WTC11 (cell line): ENCODE data around the gene KRT86. TPM values are rescaled to one million over a fixed set of nuclear protein-coding genes. Genes with fewer than 3 reads are reported as not detected.

Experiments
- ATAC-seq: fragments of 200-7000 bp; cut with Tn5 transposase; 2 replicates; pipeline ENCODE4 v1.10.0; 2021; ENCODE audit warnings: mild to moderate bottlenecking, moderate library complexity
- CTCF ChIA-PET: fragments of 300-600 bp; sonication (Branson Sonifier 250); formaldehyde crosslinking; loops from one replicate; lab custom pipeline; 2021; ENCODE audit warnings: antibody characterized with exemption; lab: Charles Lee
- POLR2A ChIA-PET: fragments of 350-600 bp; sonication (Branson Sonifier 250); formaldehyde crosslinking; loops from one replicate; lab custom pipeline; 2021; ENCODE audit warnings: antibody characterized with exemption; lab: Charles Lee
- DNase-seq: peaks from one replicate; pipeline ENCODE4 v3.0.0; 2021; ENCODE audit warnings: low spot score
- H3K27ac Mint-ChIP-seq: 2 replicates; pipeline ENCODE4 v1.8.0; 2021; ENCODE audit warnings: mixed read lengths
- H3K27me3 Mint-ChIP-seq: 2 replicates; pipeline ENCODE4 v1.8.0; 2021; ENCODE audit warnings: low read depth, mild to moderate bottlenecking, moderate library complexity, mixed read lengths
- H3K36me3 Mint-ChIP-seq: 2 replicates; pipeline ENCODE4 v1.8.0; 2021; ENCODE audit warnings: mixed read lengths
- H3K4me1 Mint-ChIP-seq: 2 replicates; pipeline ENCODE4 v1.8.0; 2022; ENCODE audit warnings: mixed read lengths
- H3K4me3 Mint-ChIP-seq: 2 replicates; pipeline ENCODE4 v1.8.0; 2021; ENCODE audit warnings: mild to moderate bottlenecking, moderate library complexity, mixed read lengths
- H3K9me3 Mint-ChIP-seq: 2 replicates; pipeline ENCODE4 v1.8.0; 2021; ENCODE audit warnings: mixed read lengths
- E2F1 ChIP-seq: sonication (generic); formaldehyde crosslinking; IDR thresholded peaks from 2 replicates; pipeline ENCODE4 v1.8.0; 2022; ENCODE audit warnings: mild to moderate bottlenecking, missing genetic modification reagents
- EMX1 ChIP-seq: fragments of 250-450 bp; sonication (Bioruptor Pico); IDR thresholded peaks from 2 replicates; pipeline ENCODE4 v1.8.0; 2021; ENCODE audit warnings: mild to moderate bottlenecking
- ERG ChIP-seq: fragments of 250-450 bp; sonication (Bioruptor Pico); IDR thresholded peaks from 2 replicates; pipeline ENCODE4 v1.8.0; 2021; ENCODE audit warnings: mild to moderate bottlenecking
- ETV6 ChIP-seq: sonication (generic); formaldehyde crosslinking; IDR thresholded peaks from 2 replicates; pipeline ENCODE4 v1.8.1; 2022; ENCODE audit warnings: mild to moderate bottlenecking, missing genetic modification reagents
- FOXJ3 ChIP-seq: sonication (generic); formaldehyde crosslinking; IDR thresholded peaks from 2 replicates; pipeline ENCODE4 v1.9.0; 2021; ENCODE audit warnings: missing genetic modification reagents, mild to moderate bottlenecking, borderline replicate concordance
- GRHL2 ChIP-seq: fragments of 250-450 bp; sonication (Bioruptor Pico); IDR thresholded peaks from 2 replicates; pipeline ENCODE4 v1.8.0; 2022; ENCODE audit warnings: mild to moderate bottlenecking, moderate library complexity; ENCODE audit not compliant: insufficient replicate concordance, severe bottlenecking
- IRF1 ChIP-seq: sonication (generic); formaldehyde crosslinking; IDR thresholded peaks from 2 replicates; pipeline ENCODE4 v1.8.0; 2023; ENCODE audit warnings: missing genetic modification reagents
- KAT7 ChIP-seq: sonication (generic); formaldehyde crosslinking; IDR thresholded peaks from 2 replicates; pipeline ENCODE4 v1.8.1; 2023; ENCODE audit warnings: missing genetic modification reagents, mild to moderate bottlenecking, borderline replicate concordance
- SMAD3 ChIP-seq: sonication (generic); formaldehyde crosslinking; IDR thresholded peaks from 2 replicates; pipeline ENCODE4 v1.8.0; 2022; ENCODE audit warnings: missing genetic modification reagents, mild to moderate bottlenecking, borderline replicate concordance
- SP1 ChIP-seq: sonication (generic); formaldehyde crosslinking; conservative IDR thresholded peaks from 2 replicates; pipeline ENCODE4 v1.8.1; 2022; ENCODE audit warnings: missing genetic modification reagents
- TCF7 ChIP-seq: sonication (generic); formaldehyde crosslinking; IDR thresholded peaks from 2 replicates; pipeline ENCODE4 v1.8.0; 2022; ENCODE audit warnings: mild to moderate bottlenecking, low read depth, missing genetic modification reagents, moderate library complexity
- TEAD1 ChIP-seq: sonication (generic); formaldehyde crosslinking; IDR thresholded peaks from 2 replicates; pipeline ENCODE4 v1.8.0; 2022; ENCODE audit warnings: mild to moderate bottlenecking, missing genetic modification reagents
- TEAD4 ChIP-seq: sonication (generic); formaldehyde crosslinking; IDR thresholded peaks from 2 replicates; pipeline ENCODE4 v1.8.0; 2022; ENCODE audit warnings: mild to moderate bottlenecking, missing genetic modification reagents
- TP53 ChIP-seq: sonication (generic); formaldehyde crosslinking; IDR thresholded peaks from 2 replicates; pipeline ENCODE4 v1.8.1; 2023; ENCODE audit warnings: mild to moderate bottlenecking, missing genetic modification reagents
- USF2 ChIP-seq: sonication (generic); formaldehyde crosslinking; IDR thresholded peaks from 2 replicates; pipeline ENCODE4 v1.8.1; 2023; ENCODE audit warnings: mild to moderate bottlenecking, missing genetic modification reagents, moderate library complexity
- ZNF121 ChIP-seq: sonication (generic); formaldehyde crosslinking; IDR thresholded peaks from 2 replicates; pipeline ENCODE4 v1.8.0; 2023; ENCODE audit warnings: missing genetic modification reagents
- ZNF219 ChIP-seq: sonication (generic); formaldehyde crosslinking; IDR thresholded peaks from 2 replicates; pipeline ENCODE4 v1.8.0; 2023; ENCODE audit warnings: missing genetic modification reagents, mild to moderate bottlenecking, borderline replicate concordance
- ZNF281 ChIP-seq: sonication (generic); formaldehyde crosslinking; IDR thresholded peaks from 2 replicates; pipeline ENCODE4 v1.8.0; 2023; ENCODE audit warnings: mild to moderate bottlenecking, missing genetic modification reagents
- ZNF425 ChIP-seq: fragments of 250-450 bp; sonication (Bioruptor Pico); conservative IDR thresholded peaks from 2 replicates; pipeline ENCODE4 v1.9.0; 2021; ENCODE audit warnings: mild to moderate bottlenecking
- ZNF671 ChIP-seq: fragments of 250-450 bp; sonication (Bioruptor Pico); IDR thresholded peaks from 2 replicates; pipeline ENCODE4 v1.8.0; 2021; ENCODE audit warnings: mild to moderate bottlenecking
- total RNA-seq: library from RNA; stranded (reverse); gene quantifications from 3 replicates; pipeline ENCODE4 v1.2.3, GENCODE V29; 2021

The KRT86 gene
- total RNA-seq, 1 experiment from 2014 or later: 0.11 TPM

GRCh38 chr12:52254180-52254964, 20.1 kb upstream of the KRT86 start (continued):
- TF ChIP-seq ERG (CRISPR knock-in tag) (no peak), TCF7 (CRISPR knock-in tag) (no peak)

- DNase-seq: no peak
- POLR2A ChIA-PET: no interaction called here
- peaks cover 11% of the 10 kb centered on the region for H3K9me3 Mint-ChIP-seq
- H3K4me3 Mint-ChIP-seq: no peak overlapping the region
- H3K27ac Mint-ChIP-seq: no peak overlapping the region
- CTCF ChIA-PET: interaction anchor here (0.7 to 3.1 kb wide), 4 partner anchors 24 to 52 kb away, joined by 3 to 19 read pairs (median 4); no protein-coding TSS in a partner anchor
- peaks cover 66% of the 10 kb centered on the region for H3K27me3 Mint-ChIP-seq
- no peak for TF ChIP-seq KAT7 (CRISPR knock-in tag)
- TF ChIP-seq TEAD4: no peak
- TF ChIP-seq ETV6 (CRISPR knock-in tag): no peak
- TF ChIP-seq GRHL2 (CRISPR knock-in tag): no peak
- no peak for TF ChIP-seq TEAD1
- no peak for TF ChIP-seq ZNF281
- ATAC-seq: no peak
- peaks cover 9% of the 10 kb centered on the region for H3K4me1 Mint-ChIP-seq
- peaks cover 4% of the 10 kb centered on the region for H3K36me3 Mint-ChIP-seq
Measured at GRCh38 chr12:52254965-52255751, 19.3 kb upstream of the KRT86 start.

- no peak for ATAC-seq
- ChIA-PET POLR2A (no interaction called here), CTCF (interaction anchor here (0.9 to 3.1 kb wide), 3 partner anchors 23 to 36 kb away, joined by 3 to 19 read pairs (median 3); no protein-coding TSS in a partner anchor)
- DNase-seq: no peak
- peaks cover 16% of the 10 kb centered on the region for H3K4me1 Mint-ChIP-seq
- peaks cover 20% of the 10 kb centered on the region for H3K9me3 Mint-ChIP-seq
- peaks cover 68% of the 10 kb centered on the region for H3K27me3 Mint-ChIP-seq
- H3K36me3 Mint-ChIP-seq: peaks cover 9% of the 10 kb centered on the region
- no peak overlapping the region for H3K4me3 Mint-ChIP-seq
- no peak overlapping the region for H3K27ac Mint-ChIP-seq
- TF ChIP-seq SP1 (CRISPR knock-in tag) (no peak), SMAD3 (CRISPR knock-in tag) (no peak), ERG (CRISPR knock-in tag) (no peak), IRF1 (CRISPR knock-in tag) (no peak), ZNF671 (CRISPR knock-in tag) (no peak), USF2 (CRISPR knock-in tag) (no peak), E2F1 (CRISPR knock-in tag) (no peak), TP53 (CRISPR knock-in tag) (no peak), ZNF219 (CRISPR knock-in tag) (no peak), EMX1 (CRISPR knock-in tag) (no peak), FOXJ3 (CRISPR knock-in tag) (no peak), ZNF121 (no peak), TEAD1 (no peak), ZNF425 (CRISPR knock-in tag) (no peak)
Measured at GRCh38 chr12:52255926-52256583, 18.4 kb upstream of the KRT86 start.
